Measurements from ENCODE around the gene COA6. TPM values are rescaled to one million over a fixed set of nuclear protein-coding genes. Genes with fewer than 3 reads are reported as not detected.

COA6 gene
- total and polyA plus RNA-seq, 2 experiments from 2014 or later = 32.1 to 82.5 TPM

GRCh38 chr1:234330843-234331215 is 42.4 kb upstream of the COA6 start:
- Histone ChIP-seq H3K27me3 (peaks cover 7% of the 10 kb centered on the region), H3K9me3 (ENCODE audit: low read depth) (no peaks in the 10 kb centered on the region), H3K36me3 (no peaks in the 10 kb centered on the region), H3K4me3 (no peak overlapping the region), H3K27ac (no peak overlapping the region), H3K4me1 (ENCODE audit: low read depth) (no peaks in the 10 kb centered on the region)
- DNase-seq (ENCODE audit: low read depth in 1 of 2, low spot score in 1 of 2) = peak in 1 of 2 donors; percentile 17
- TF ChIP-seq CTCF (IDR thresholded peaks at IDR 0.05; ENCODE audit: low read depth, low read length) = no peak

DNA sequence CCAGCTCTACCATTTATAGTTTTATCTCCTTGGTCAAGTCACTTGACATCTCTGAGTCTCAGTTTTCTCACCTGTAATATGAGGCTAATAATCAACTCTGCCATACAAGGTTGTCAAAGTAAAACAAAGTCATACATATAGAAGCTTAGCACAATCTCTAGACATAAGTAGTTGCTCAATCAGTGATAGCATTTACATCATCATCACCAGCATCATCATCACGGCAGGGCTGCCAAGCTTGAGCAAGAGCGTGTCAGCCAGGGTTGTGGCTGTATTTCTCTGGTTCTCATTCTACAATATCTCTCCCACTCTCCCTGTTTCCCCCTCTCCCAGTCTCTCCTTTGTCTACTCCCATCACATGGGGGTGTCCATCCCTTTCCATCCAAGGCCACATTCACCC is 41.7 kb upstream of the COA6 start:
- TF ChIP-seq CTCF (IDR thresholded peaks at IDR 0.05; ENCODE audit: low read depth, low read length) = no peak
- Histone ChIP-seq H3K4me3 (no peak overlapping the region), H3K4me1 (ENCODE audit: low read depth) (no peaks in the 10 kb centered on the region), H3K9me3 (ENCODE audit: low read depth) (no peaks in the 10 kb centered on the region), H3K27me3 (peaks cover under 1% of the 10 kb centered on the region), H3K36me3 (no peaks in the 10 kb centered on the region), H3K27ac (no peak overlapping the region)
- peak in 1 of 2 donors; percentile 74 for DNase-seq (ENCODE audit: low read depth in 1 of 2, low spot score in 1 of 2)

GRCh38 chr1:234336359-234336758 is 36.9 kb upstream of the COA6 start:
- H3K27me3 ChIP-seq = no peaks in the 10 kb centered on the region
- no peak overlapping the region for H3K27ac ChIP-seq
- H3K4me3 ChIP-seq = no peak overlapping the region
- H3K36me3 ChIP-seq = no peaks in the 10 kb centered on the region
- no peaks in the 10 kb centered on the region for H3K4me1 ChIP-seq (ENCODE audit: low read depth)
- TF ChIP-seq CTCF (IDR thresholded peaks at IDR 0.05; ENCODE audit: low read depth, low read length) = no peak
- no peak for DNase-seq (ENCODE audit: low read depth in 1 of 2, low spot score in 1 of 2)
- no peaks in the 10 kb centered on the region for H3K9me3 ChIP-seq (ENCODE audit: low read depth)

- Histone ChIP-seq H3K27ac (no peak overlapping the region), H3K36me3 (no peaks in the 10 kb centered on the region), H3K9me3 (ENCODE audit: low read depth) (no peaks in the 10 kb centered on the region), H3K4me1 (ENCODE audit: low read depth) (no peaks in the 10 kb centered on the region), H3K4me3 (no peak overlapping the region), H3K27me3 (no peaks in the 10 kb centered on the region)
- TF ChIP-seq CTCF (IDR thresholded peaks at IDR 0.05; ENCODE audit: low read depth, low read length) = no peak
- DNase-seq (ENCODE audit: low read depth in 1 of 2, low spot score in 1 of 2) = no peak
Observed at GRCh38 chr1:234337233-234337632, 36.0 kb upstream of the COA6 start.

GRCh38 chr1:234340528-234340927 is 32.7 kb upstream of the COA6 start:
- H3K9me3 ChIP-seq (ENCODE audit: low read depth) = no peaks in the 10 kb centered on the region
- no peaks in the 10 kb centered on the region for H3K36me3 ChIP-seq
- H3K27me3 ChIP-seq = no peaks in the 10 kb centered on the region
- no peak overlapping the region for H3K27ac ChIP-seq
- no peak for TF ChIP-seq CTCF (IDR thresholded peaks at IDR 0.05; ENCODE audit: low read depth, low read length)
- no peak for DNase-seq (ENCODE audit: low read depth in 1 of 2, low spot score in 1 of 2)
- no peak overlapping the region for H3K4me3 ChIP-seq
- H3K4me1 ChIP-seq (ENCODE audit: low read depth) = no peaks in the 10 kb centered on the region

DNA sequence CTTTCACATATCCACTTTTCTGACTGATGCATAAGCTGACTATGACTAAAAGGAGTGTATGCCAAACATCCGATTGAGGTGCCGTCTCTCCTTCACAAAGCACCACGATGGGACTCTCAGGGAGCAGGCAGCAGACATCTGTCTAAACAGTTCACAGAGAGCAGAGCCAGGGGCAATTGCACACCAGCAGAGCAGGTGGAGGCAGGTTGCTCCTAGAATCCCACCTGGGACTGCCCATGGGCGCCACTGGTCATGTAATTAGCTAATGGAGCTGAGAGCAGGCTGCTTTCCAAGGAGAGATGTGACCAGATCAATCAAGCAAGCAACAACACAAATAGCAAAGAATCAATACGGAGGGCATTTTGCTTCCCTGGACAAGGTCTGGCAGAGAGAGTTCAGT is 30.5 kb upstream of the COA6 start:
- no peak for DNase-seq (ENCODE audit: low read depth in 1 of 2, low spot score in 1 of 2)
- Histone ChIP-seq H3K4me1 (ENCODE audit: low read depth) (no peaks in the 10 kb centered on the region), H3K36me3 (no peaks in the 10 kb centered on the region), H3K9me3 (ENCODE audit: low read depth) (no peaks in the 10 kb centered on the region), H3K4me3 (no peak overlapping the region), H3K27me3 (no peaks in the 10 kb centered on the region), H3K27ac (no peak overlapping the region)
- no peak for TF ChIP-seq CTCF (IDR thresholded peaks at IDR 0.05; ENCODE audit: low read depth, low read length)

Measured in cardiac muscle cell (in vitro differentiated cells and primary cell).